Fibroblast of peridontal ligament (primary cell): ENCODE measurements around the gene MAML3.
A peak's percentile ranks its signal among the peaks of the same experiment; 100 is the strongest.

ENCODE experiments used
- DNase-seq: peaks from one replicate; pipeline ENCODE4 v3.0.0-alpha.2; 2010; ENCODE audit errors: extremely low read depth

Gene MAML3

GRCh38 chr4:139783741-139784484 is 370.1 kb downstream of the MAML3 start:
- DNase-seq = no peak

DNA sequence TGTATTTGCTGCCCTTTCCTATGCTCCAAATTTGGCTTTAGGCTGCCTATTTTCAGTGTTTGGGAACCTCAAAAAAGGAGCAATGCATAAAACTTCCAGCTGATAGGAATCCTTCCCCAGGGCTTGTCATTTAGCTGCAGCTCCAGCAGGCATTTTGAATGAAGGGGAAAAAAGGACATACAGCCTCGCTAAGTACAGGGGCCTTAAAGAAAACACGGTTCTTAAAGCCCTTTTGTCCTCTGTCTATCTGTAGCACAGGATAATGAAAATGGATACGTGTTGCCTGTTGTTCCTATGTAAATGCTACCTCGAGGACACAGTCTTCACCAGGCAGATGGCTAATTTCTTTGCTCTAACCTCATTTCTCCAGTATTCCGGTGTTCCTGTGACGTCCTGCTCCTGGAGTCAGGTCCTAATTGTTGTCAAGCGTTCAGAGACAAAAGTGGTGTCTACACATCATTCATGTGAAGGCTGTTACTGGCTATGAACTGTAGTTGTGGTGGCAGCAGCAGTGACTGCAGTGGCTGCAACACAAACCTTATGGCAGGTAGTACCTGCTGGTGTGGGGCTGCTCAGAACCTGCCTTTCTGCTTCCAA is 371.0 kb downstream of the MAML3 start:
- DNase-seq = no peak

GRCh38 chr4:139781066-139781465 is 372.9 kb downstream of the MAML3 start:
- no peak for DNase-seq

- no peak for DNase-seq
These were observed 374.3 kb downstream of the MAML3 start for GRCh38 chr4:139779691-139780090.

GRCh38 chr4:139777757-139778156 is 376.2 kb downstream of the MAML3 start:
- DNase-seq = no peak

GRCh38 chr4:139776235-139776634 is 377.7 kb downstream of the MAML3 start:
- no peak for DNase-seq

DNA sequence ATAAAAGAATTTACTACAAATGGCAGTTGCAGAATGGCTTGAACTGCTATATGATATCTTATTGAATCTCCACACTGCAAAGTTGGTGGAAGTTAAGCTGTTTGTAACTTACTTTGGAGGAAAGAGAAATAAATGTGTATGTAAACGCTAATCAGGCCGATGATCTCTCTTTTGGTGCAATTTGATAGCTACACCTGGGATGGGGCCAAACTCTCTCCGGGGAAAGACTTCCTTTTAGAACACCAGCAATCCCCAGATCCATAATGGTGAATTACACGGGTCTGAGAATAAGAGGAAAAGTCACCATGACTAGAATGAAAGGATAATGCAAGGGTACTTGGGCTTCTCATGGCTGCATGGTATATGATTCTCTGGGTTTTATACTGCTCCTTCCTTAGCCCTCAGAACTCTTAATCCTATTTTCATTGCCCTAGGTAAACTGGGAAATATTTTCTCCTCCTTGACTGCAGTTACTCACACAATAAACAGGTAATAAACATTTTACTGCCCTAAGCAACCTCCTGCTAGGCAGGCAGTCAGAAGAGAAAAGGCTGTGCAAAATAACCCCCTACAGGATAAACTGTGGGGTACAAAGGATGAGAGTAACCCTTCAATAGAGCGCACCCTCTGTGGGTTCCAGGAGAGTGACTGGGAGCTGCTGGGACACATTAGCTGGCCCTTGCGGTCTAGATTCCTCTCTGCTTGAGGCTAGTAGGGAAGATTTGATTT is 379.1 kb downstream of the MAML3 start:
- DNase-seq = no peak

GRCh38 chr4:139773560-139774318 is 380.2 kb downstream of the MAML3 start:
- no peak for DNase-seq

DNA sequence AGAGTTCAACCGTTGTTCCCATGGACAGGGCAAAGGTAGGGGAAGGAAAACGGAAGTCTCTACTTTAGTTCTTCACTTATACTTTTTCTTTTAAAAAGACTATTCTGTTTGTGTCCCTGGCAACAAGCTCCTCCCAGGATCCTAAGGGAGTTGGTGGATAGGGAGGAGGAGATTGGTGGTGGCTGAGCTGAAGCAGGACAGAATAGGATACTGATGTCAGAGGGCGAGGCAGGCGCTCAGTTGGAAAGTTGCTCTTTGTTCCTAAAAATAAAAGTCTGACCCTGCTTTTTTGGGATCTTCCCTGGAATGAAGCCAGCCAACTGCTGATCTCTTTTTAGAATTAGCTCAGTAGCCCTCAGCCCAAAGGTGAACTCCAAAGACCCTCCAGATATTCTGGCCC is 383.6 kb downstream of the MAML3 start:
- peak; percentile 29 for DNase-seq

DNA sequence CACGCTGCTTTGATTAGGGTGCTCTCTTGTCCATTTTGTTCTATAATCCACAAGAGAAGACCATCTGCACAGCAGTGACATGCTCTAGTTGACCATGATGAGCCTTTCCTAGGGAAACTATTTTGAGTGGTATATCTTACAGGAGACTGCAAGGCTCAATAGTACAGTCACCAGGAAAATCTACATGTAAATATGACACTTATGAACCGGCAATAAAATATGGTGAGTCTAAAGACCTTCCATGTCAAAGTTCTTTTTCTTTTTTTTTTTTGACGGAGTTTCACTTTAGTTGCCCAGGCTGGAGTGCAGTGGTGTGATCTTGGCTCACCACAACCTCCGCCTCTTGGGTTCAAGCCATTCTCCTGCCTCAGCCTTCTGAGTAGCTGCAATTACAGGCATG is 384.6 kb downstream of the MAML3 start:
- no peak for DNase-seq

GRCh38 chr4:139768896-139769295 is 385.1 kb downstream of the MAML3 start:
- no peak for DNase-seq

- DNase-seq = no peak
These were observed 385.6 kb downstream of the MAML3 start for GRCh38 chr4:139768366-139768765.

- no peak for DNase-seq
These were observed 386.4 kb downstream of the MAML3 start for GRCh38 chr4:139767585-139767984.

- peak; percentile 47 for DNase-seq
These were observed 386.8 kb downstream of the MAML3 start for GRCh38 chr4:139767168-139767567.

- DNase-seq = no peak
These were observed 389.2 kb downstream of the MAML3 start for GRCh38 chr4:139764686-139765310.

GRCh38 chr4:139764182-139764581 is 389.8 kb downstream of the MAML3 start:
- no peak for DNase-seq

GRCh38 chr4:139763672-139764071 is 390.3 kb downstream of the MAML3 start:
- DNase-seq = no peak

DNA sequence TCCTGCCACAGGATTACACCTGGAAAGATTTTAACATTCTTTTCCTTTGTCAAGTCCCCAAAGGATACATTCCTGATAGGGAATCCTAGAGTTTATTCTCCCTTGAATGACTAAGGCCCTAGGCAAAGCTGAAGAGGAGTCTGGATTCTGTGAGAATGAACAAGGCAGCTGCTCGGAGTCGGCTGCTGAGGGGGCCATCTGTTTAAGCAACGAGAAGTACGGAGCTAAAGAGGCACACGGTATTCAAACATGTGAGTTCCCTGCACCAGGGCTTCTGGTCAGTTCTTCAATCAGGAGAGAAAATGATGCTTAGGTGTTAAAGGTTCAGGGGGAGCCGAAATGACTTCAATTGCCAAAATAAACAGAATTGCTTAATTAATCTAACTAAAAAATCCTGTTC is 390.8 kb downstream of the MAML3 start:
- DNase-seq = no peak

DNA sequence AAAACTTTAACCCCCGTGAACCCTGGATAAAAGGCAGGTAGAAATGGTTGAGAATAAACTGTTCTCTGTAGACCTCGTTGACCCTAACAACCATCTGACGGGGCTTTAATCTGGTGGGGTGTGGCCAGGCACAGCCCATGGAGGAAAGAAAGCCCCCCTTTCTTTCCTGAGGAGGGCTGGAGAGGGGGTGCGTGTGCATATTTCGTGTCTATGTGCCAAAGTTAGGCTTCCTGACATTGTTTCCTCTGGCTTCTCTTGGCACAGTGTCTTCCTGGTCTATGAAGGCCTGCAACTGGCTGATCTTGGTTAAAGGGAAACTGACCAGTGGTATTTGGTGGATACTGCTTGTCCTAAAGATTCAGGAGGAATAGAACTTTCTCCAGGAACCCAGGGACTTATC is 391.3 kb downstream of the MAML3 start:
- DNase-seq = no peak

- no peak for DNase-seq
These were observed 392.5 kb downstream of the MAML3 start for GRCh38 chr4:139761461-139761860.

- no peak for DNase-seq
These were observed 393.4 kb downstream of the MAML3 start for GRCh38 chr4:139760567-139760966.

- DNase-seq = no peak
These were observed 394.9 kb downstream of the MAML3 start for GRCh38 chr4:139759097-139759496.
